ENCODE data around the gene TMIGD3. TPM values are rescaled to one million over a fixed set of nuclear protein-coding genes. Genes with fewer than 3 reads are reported as not detected.

The TMIGD3 gene
- total RNA-seq, 4 donors from 2014 or later, result 4.4 to 17.1 (median 5.1) TPM

- no peak for ATAC-seq (ENCODE audit: low FRiP score)
- no peak for DNase-seq (ENCODE audit: low spot score)
- no peak for TF ChIP-seq CTCF (IDR thresholded peaks at IDR 0.05)
These were observed 26.6 kb downstream of the TMIGD3 start for GRCh38 chr1:111476761-111477309.

DNA sequence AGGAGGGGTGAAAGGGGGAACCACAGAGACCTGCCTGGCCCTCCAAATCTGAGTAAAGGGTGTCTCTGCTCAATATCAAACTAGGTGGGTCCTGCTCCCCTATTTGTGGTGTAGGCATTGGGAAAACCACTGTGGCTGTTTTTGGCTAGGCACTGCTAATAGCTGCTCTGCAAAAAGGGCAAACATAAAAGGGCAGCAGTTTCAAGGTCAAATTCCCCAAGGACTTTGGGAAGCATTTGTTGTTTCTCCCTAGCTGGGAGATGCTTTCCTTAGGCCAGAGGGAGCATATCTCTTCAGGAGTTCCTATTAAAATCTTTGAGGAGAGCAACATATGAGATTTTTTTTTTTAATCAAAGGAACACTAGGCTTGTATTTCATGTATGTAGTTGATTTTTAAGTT is 27.2 kb downstream of the TMIGD3 start:
- DNase-seq (ENCODE audit: low spot score) (no peak), ATAC-seq (ENCODE audit: low FRiP score) (no peak)
- TF ChIP-seq CTCF (IDR thresholded peaks at IDR 0.05), result no peak

GRCh38 chr1:111475701-111476100 is 27.7 kb downstream of the TMIGD3 start:
- no peak for DNase-seq (ENCODE audit: low spot score)
- no peak for TF ChIP-seq CTCF (IDR thresholded peaks at IDR 0.05)
- no peak for ATAC-seq (ENCODE audit: low FRiP score)

DNA sequence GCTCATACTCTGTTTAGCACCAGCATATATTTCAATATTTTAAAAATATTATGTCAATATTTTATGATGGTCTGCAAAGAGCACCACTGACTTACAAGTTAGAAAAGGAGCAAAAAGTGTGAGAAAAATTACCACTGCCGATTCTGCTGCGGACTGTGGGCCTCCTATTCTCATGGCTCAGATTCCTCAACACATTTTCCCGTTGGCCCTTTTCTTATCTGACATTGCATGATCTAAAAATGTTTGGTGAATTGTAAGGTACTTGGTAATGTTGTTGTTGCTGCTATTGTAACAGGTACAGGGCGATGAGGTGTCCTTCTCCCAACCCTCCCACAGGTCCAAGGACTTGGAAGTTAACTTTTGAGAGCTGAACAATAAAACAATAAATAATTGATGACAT is 28.9 kb downstream of the TMIGD3 start:
- TF ChIP-seq CTCF (IDR thresholded peaks at IDR 0.05), result no peak
- ATAC-seq (ENCODE audit: low FRiP score) (no peak), DNase-seq (ENCODE audit: low spot score) (no peak)

DNA sequence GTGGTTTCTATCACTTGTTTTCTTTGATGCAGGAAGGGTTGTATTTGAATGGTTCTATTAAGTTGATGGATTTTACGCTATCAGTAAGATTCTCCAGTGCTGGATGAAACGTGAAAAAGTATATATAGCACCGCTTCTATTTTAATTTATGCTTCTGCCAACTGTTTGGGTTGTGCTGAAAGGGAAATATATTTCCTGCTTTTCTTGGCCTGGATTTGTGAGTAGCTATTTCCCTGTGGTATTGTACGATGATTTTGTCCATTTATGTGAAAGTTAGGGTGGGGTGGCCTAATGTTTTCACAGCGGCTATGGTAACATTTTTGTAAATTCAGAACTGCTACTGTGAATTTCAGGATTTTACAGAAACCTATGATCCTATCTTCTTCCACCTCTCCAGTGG is 29.3 kb downstream of the TMIGD3 start:
- DNase-seq (ENCODE audit: low spot score), result no peak
- TF ChIP-seq CTCF (IDR thresholded peaks at IDR 0.05), result no peak
- ATAC-seq (ENCODE audit: low FRiP score), result no peak

DNA sequence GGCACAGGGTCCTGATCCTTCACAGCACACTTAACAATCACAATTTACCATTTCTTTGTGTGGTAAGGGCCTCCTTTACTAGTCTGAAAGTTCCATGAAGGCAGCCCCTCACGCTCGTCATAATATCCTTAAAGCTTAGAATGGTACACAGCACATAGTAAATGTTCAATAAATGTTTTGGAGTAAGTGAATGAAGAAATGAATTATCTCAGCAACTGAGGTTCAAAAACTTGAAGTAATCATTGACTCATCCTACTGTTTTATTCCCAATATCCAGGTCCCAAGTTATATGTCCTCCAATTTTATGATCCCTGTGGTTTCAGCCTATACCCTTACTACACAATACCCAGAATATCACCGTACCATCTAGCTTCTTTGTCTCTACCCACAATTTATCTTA is 31.9 kb downstream of the TMIGD3 start:
- no peak for ATAC-seq (ENCODE audit: low FRiP score)
- DNase-seq (ENCODE audit: low spot score), result no peak

More for the DNA sequence above, 31.9 kb downstream of the TMIGD3 start:
- no peak for TF ChIP-seq CTCF (IDR thresholded peaks at IDR 0.05)
